ENCODE measurements around the gene THADA. TPM values are rescaled to one million over a fixed set of nuclear protein-coding genes. Genes with fewer than 3 reads are reported as not detected.

Gene THADA
- total RNA-seq, 2 donors from 2014 or later: 14.5 to 16.1 TPM

DNA sequence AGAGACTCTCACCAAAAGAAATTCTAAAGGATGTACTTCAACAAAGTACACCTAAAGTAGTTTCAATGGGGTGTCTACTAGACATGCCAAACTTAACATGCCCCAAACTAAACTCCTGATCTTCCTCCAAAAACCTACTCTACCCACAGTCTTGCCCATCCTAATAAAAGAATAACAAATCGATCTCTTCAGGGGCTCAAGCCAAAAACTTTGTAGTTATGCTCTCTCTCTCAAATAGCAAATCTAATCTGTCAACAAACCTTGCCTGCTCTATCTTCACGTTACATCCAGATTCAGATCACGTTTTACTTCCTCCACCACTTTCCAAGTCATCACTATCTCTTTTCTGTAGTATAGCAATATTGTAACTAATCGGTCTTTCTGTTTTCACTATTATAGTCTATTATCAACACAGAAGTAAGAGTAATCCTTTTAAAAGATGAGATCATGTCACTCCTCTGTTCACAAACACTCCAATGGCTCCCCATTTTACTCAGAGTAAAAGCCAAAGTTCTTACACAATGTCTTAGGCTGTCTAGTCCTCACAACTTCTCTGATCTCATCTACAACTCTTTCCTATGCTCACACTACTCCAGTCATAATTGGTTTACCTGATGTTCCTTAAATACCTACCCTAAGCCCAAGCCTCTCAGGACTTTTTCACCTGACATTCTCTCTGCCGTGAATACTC, 79.9 kb downstream of the THADA start:
- Histone ChIP-seq H3K4me1 (peaks cover 0 to 62% of the 10 kb centered on the region in 2 donors), H3K27me3 (no peaks in the 10 kb centered on the region), H3K4me3 (no peak overlapping the region), H3K9me3 (no peaks in the 10 kb centered on the region), H3K27ac (peak overlapping the region; percentile 50 to 74), H3K36me3 (no peaks in the 10 kb centered on the region)
- TF ChIP-seq, protein P1, sequence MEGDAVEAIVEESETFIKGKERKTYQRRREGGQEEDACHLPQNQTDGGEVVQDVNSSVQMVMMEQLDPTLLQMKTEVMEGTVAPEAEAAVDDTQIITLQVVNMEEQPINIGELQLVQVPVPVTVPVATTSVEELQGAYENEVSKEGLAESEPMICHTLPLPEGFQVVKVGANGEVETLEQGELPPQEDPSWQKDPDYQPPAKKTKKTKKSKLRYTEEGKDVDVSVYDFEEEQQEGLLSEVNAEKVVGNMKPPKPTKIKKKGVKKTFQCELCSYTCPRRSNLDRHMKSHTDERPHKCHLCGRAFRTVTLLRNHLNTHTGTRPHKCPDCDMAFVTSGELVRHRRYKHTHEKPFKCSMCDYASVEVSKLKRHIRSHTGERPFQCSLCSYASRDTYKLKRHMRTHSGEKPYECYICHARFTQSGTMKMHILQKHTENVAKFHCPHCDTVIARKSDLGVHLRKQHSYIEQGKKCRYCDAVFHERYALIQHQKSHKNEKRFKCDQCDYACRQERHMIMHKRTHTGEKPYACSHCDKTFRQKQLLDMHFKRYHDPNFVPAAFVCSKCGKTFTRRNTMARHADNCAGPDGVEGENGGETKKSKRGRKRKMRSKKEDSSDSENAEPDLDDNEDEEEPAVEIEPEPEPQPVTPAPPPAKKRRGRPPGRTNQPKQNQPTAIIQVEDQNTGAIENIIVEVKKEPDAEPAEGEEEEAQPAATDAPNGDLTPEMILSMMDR (IDR thresholded peaks at IDR 0.05): no peak
- no peak for DNase-seq (ENCODE audit: low spot score)

DNA sequence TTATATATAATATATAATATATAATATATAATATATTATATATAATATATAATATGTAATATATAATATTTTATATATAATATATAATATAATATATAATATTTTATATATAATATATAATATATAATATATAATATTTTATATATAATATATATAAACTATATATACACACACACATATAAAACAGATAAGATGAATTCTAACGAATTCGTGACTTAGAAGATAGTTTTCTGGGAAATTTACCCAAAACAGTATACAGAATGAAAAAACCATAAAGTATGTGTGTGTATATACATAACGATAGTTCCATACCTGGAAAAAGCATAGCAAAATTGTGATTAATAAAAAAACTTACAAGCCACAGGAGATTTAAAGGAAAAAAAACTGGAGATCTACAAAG, 80.6 kb downstream of the THADA start:
- TF ChIP-seq, protein P1 (IDR thresholded peaks at IDR 0.05): no peak
- no peaks in the 10 kb centered on the region for H3K27me3 ChIP-seq

DNA sequence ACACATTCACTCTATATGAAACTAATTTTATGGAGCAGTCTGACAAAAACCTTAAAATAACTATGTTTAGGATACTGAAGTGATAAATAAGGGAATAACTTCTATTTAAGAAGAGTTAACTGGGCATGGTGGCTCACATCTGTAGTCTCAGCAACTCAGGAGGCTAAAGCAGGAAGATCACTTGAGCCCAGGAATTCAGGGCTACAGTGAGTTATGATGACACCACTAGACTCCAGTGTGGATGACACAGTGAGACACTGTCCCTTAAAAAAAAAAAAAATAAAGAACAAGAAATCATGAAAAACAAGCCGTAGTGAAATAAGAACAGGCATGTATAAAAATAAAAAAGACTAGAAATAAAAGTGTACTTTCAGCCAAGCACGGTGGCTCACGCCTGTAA, 82.0 kb downstream of the THADA start:
- no peaks in the 10 kb centered on the region for H3K9me3 ChIP-seq
- no peaks in the 10 kb centered on the region for H3K36me3 ChIP-seq
- no peak for DNase-seq (ENCODE audit: low spot score)
- no peak overlapping the region for H3K4me3 ChIP-seq
- peak overlapping the region; percentile 55 to 60 for H3K27ac ChIP-seq
- H3K27me3 ChIP-seq: no peaks in the 10 kb centered on the region
- peaks cover 0 to 47% of the 10 kb centered on the region in 2 donors for H3K4me1 ChIP-seq
- TF ChIP-seq, protein P1 (IDR thresholded peaks at IDR 0.05): no peak

More for the DNA sequence above, 80.6 kb downstream of the THADA start:
- Histone ChIP-seq H3K9me3 (no peaks in the 10 kb centered on the region), H3K27ac (no peak overlapping the region), H3K4me3 (no peak overlapping the region), H3K4me1 (peaks cover 0 to 60% of the 10 kb centered on the region in 2 donors), H3K36me3 (no peaks in the 10 kb centered on the region)
- DNase-seq (ENCODE audit: low spot score): no peak

DNA sequence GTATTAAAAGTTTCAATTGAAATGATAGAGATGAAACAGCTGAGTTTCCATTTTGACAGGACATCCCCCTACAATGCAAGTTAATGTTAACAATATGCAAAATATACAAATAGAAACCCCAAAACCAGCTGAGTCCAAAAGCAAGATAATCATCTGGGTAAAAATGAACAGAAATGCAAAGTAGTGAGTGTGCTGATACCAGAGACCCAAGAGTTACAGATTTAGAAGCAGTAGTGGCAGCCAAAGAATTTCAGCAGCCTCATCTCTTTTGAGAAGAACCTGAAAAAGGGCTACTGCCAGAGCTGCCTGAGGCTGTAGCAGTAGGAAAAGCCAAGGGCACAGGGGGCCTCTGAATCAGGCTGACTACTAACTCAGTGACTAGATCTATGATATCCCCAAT, 82.6 kb downstream of the THADA start:
- Histone ChIP-seq H3K4me1 (peaks cover 0 to 41% of the 10 kb centered on the region in 2 donors), H3K4me3 (no peak overlapping the region), H3K27ac (peak overlapping the region; percentile 55 to 60), H3K27me3 (no peaks in the 10 kb centered on the region), H3K36me3 (no peaks in the 10 kb centered on the region), H3K9me3 (no peaks in the 10 kb centered on the region)
- TF ChIP-seq, protein P1 (IDR thresholded peaks at IDR 0.05): no peak
- DNase-seq (ENCODE audit: low spot score): no peak

DNA sequence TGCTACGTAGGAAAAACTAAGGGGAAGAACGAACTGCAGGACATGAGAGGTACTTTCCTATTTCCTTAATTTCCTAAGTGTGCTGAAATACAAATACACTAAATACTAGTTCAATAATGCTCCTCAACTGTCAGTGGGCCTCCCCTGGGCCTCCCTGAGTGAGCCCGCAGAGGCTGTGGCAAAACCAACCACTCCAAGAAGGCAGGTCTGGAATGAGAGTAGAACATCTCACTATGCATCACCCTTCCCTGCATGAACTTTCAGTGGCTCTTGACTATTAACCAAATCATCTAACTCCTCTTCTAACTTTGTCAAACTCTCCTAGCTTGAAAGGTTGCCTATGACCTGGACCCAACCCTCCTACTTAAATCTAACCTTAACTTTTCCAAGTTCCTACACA, 84.6 kb downstream of the THADA start:
- Histone ChIP-seq H3K27ac (no peak overlapping the region), H3K9me3 (no peaks in the 10 kb centered on the region), H3K27me3 (no peaks in the 10 kb centered on the region), H3K4me1 (peaks cover 0 to 23% of the 10 kb centered on the region in 2 donors), H3K36me3 (no peaks in the 10 kb centered on the region), H3K4me3 (no peak overlapping the region)
- no peak for DNase-seq (ENCODE audit: low spot score)
- TF ChIP-seq, protein P1 (IDR thresholded peaks at IDR 0.05): no peak

DNA sequence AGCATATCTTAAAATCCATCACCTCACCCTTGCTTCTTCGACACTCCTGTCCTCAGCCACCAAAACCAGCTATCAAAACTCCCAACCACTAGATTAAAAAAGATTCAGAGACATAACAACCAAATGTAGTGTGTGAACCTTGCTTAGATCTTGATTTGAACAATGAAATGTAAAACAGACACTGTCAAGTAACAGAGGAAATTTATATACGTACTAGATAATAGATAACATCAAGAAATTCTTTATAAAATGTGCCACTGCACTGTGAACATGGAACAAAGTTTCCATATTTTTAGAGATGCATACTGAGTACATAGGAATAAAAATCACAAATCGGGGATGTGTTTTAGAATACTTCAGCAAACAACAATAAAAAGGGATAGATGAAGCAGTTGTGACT, 86.0 kb downstream of the THADA start:
- H3K4me3 ChIP-seq: no peak overlapping the region
- H3K27ac ChIP-seq: no peak overlapping the region
- peaks cover 0 to 19% of the 10 kb centered on the region in 2 donors for H3K4me1 ChIP-seq
- no peak for DNase-seq (ENCODE audit: low spot score)
- H3K9me3 ChIP-seq: no peaks in the 10 kb centered on the region
- peaks cover 4% of the 10 kb centered on the region for H3K36me3 ChIP-seq
- TF ChIP-seq, protein P1 (IDR thresholded peaks at IDR 0.05): no peak
- no peaks in the 10 kb centered on the region for H3K27me3 ChIP-seq

Measured in right atrium auricular region (tissue), 2 donors.